ENCODE measurements around the gene MORC1.

GRCh38 chr3:109057056-109057455 lies 60.9 kb downstream of the MORC1 start:
- TF ChIP-seq CTCF (IDR thresholded peaks at IDR 0.05) = no peak
- no peak for TF ChIP-seq POLR2A (IDR thresholded peaks at IDR 0.05)

Measured in adrenal gland (tissue), 5 donors.